ENCODE results near the gene CUEDC2.

The CUEDC2 gene

GRCh38 chr10:102432162-102432950, at the start of gene CUEDC2:
Gene CUEDC2 (minus strand): TSS chr10:102432574. CDS start chr10:102425188, 7,386 bp downstream.
- peak; percentile 95 to 99 for DNase-seq

- no peak for DNase-seq
These were observed 48.0 kb upstream of the CUEDC2 start for GRCh38 chr10:102480396-102480795.

- DNase-seq: no peak
These were observed 47.3 kb upstream of the CUEDC2 start for GRCh38 chr10:102479651-102480050.

GRCh38 chr10:102476466-102477141, 44.2 kb upstream of the CUEDC2 start:
- no peak for DNase-seq

- no peak for DNase-seq
These were observed 43.2 kb upstream of the CUEDC2 start for GRCh38 chr10:102475451-102476040.

- DNase-seq: no peak
These were observed 41.3 kb upstream of the CUEDC2 start for GRCh38 chr10:102473445-102474331.

- DNase-seq: no peak
These were observed 38.5 kb upstream of the CUEDC2 start for GRCh38 chr10:102470579-102471546.

- no peak for DNase-seq
These were observed 36.3 kb upstream of the CUEDC2 start for GRCh38 chr10:102468683-102469082.

GRCh38 chr10:102467971-102468438, 35.6 kb upstream of the CUEDC2 start:
- DNase-seq: peak; percentile 67 to 75

- DNase-seq: no peak
These were observed 34.9 kb upstream of the CUEDC2 start for GRCh38 chr10:102467318-102467717.

- DNase-seq: no peak
These were observed 33.1 kb upstream of the CUEDC2 start for GRCh38 chr10:102465466-102465865.

GRCh38 chr10:102463983-102464382, 31.6 kb upstream of the CUEDC2 start:
- no peak for DNase-seq

- no peak for DNase-seq
These were observed 30.2 kb upstream of the CUEDC2 start for GRCh38 chr10:102462512-102463054.

- DNase-seq: peak; percentile 79 to 84
These were observed 29.0 kb upstream of the CUEDC2 start for GRCh38 chr10:102461187-102462054.

GRCh38 chr10:102460836-102461186, 28.4 kb upstream of the CUEDC2 start:
- no peak for DNase-seq

GRCh38 chr10:102458656-102459055, 26.3 kb upstream of the CUEDC2 start:
- DNase-seq: no peak

- DNase-seq: no peak
These were observed 25.3 kb upstream of the CUEDC2 start for GRCh38 chr10:102457591-102458150.

- DNase-seq: peak; percentile 78 to 84
These were observed 23.6 kb upstream of the CUEDC2 start for GRCh38 chr10:102455893-102456471.

Measured in inflammatory macrophage treated with lipopolysaccharide for 1 hour (primary cell).